IMR-90 (cell line): ENCODE results near the gene KCTD11. TPM values are rescaled to one million over a fixed set of nuclear protein-coding genes. Genes with fewer than 3 reads are reported as not detected.

Experiments
- ATAC-seq: fragments of 200-7000 bp; cut with Tn5 transposase; 2 replicates; pipeline ENCODE4 v1.9.1; 2020; ENCODE audit warnings: low read depth, mild to moderate bottlenecking, moderate library complexity
- BruUV-seq: library from RNA; stranded (reverse); fragments of 400-500 nt; replicated peaks from 2 replicates; lab custom pipeline; 2021; lab: Mats Ljungman, UMichigan
- CTCF ChIA-PET: fragments of 300-600 bp; formaldehyde crosslinking; extraction: SDS; loops from one replicate; lab custom pipeline; 2021; ENCODE audit warnings: antibody characterized with exemption; lab: Yijun Ruan, JAX
- POLR2A ChIA-PET: fragments of 300-600 bp; sonication (Branson Sonifier 250); formaldehyde crosslinking; loops from one replicate; lab custom pipeline; 2022; ENCODE audit warnings: antibody characterized with exemption; ENCODE audit not compliant: unreplicated experiment; lab: Charles Lee
- DNase-seq: peaks from one replicate; pipeline ENCODE4 v3.0.0; 2013
- H2AFZ ChIP-seq: replicated peaks from 2 replicates; pipeline ENCODE3; 2013; ENCODE audit warnings: low read length, mild to moderate bottlenecking; ENCODE audit not compliant: poor library complexity
- H2AK5ac ChIP-seq: 2 replicates; pipeline ENCODE4 v1.6.1; 2013; ENCODE audit warnings: low read depth, low read length, inconsistent platforms
- H2AK9ac ChIP-seq: replicated peaks from 2 replicates; pipeline ENCODE3; 2013; ENCODE audit warnings: mild to moderate bottlenecking, low read depth, low read length, moderate library complexity; ENCODE audit not compliant: poor library complexity
- H2BK120ac ChIP-seq: 2 replicates; pipeline ENCODE4 v1.6.1; 2013; ENCODE audit warnings: low read depth, low read length, inconsistent platforms
- H2BK15ac ChIP-seq: 3 replicates; pipeline ENCODE4 v1.6.1; 2013; ENCODE audit warnings: low read depth, low read length, inconsistent platforms
- H2BK20ac ChIP-seq: 2 replicates; pipeline ENCODE4 v1.6.1; 2013; ENCODE audit warnings: low read depth, mild to moderate bottlenecking, inconsistent platforms, low read length, moderate library complexity
- H2BK5ac ChIP-seq: 2 replicates; pipeline ENCODE4 v1.6.1; 2013; ENCODE audit warnings: mild to moderate bottlenecking, low read depth, low read length, inconsistent platforms; ENCODE audit not compliant: poor library complexity, severe bottlenecking
- H3K14ac ChIP-seq: replicated peaks from 2 replicates; pipeline ENCODE4 v1.6.1; 2013; ENCODE audit warnings: low read depth, low read length, inconsistent platforms
- H3K18ac ChIP-seq: 2 replicates; pipeline ENCODE4 v1.6.1; 2013; ENCODE audit warnings: low read depth, low read length, control low read depth
- H3K23ac ChIP-seq: 2 replicates; pipeline ENCODE4 v1.6.1; 2013; ENCODE audit warnings: low read depth, low read length, inconsistent platforms
- H3K27ac ChIP-seq: 2 replicates; pipeline ENCODE4 v1.5.1; 2013; ENCODE audit warnings: mild to moderate bottlenecking, control low read depth, low read length; ENCODE audit not compliant: insufficient read depth
- H3K27me3 ChIP-seq: 2 replicates; pipeline ENCODE4 v1.6.1; 2013; ENCODE audit warnings: low read length; ENCODE audit not compliant: control insufficient read depth, insufficient read depth
- H3K36me3 ChIP-seq: 2 replicates; pipeline ENCODE4 v1.6.1; 2013; ENCODE audit warnings: low read length, mixed read lengths; ENCODE audit not compliant: control insufficient read depth, insufficient read depth
- H3K4ac ChIP-seq: 2 replicates; pipeline ENCODE4 v1.6.1; 2013; ENCODE audit warnings: low read depth, low read length, inconsistent platforms
- H3K4me1 ChIP-seq: 2 replicates; pipeline ENCODE4 v1.6.1; 2013; ENCODE audit warnings: low read length, mixed read lengths; ENCODE audit not compliant: control insufficient read depth, insufficient read depth
- H3K4me2 ChIP-seq: 2 replicates; pipeline ENCODE4 v1.6.1; 2013; ENCODE audit warnings: low read depth, mild to moderate bottlenecking, control low read depth, low read length, moderate library complexity
- H3K4me3 ChIP-seq: 2 replicates; pipeline ENCODE4 v1.5.1; 2013; ENCODE audit warnings: low read depth, mild to moderate bottlenecking, control low read depth, low read length, moderate library complexity; ENCODE audit not compliant: insufficient read depth
- H3K56ac ChIP-seq: 2 replicates; pipeline ENCODE4 v1.6.1; 2013; ENCODE audit warnings: low read length, inconsistent platforms; ENCODE audit not compliant: insufficient read depth; ENCODE audit errors: extremely low read depth
- H3K79me1 ChIP-seq, 2 experiments: 2 replicates each; pipeline ENCODE4 v1.6.1; 2013; ENCODE audit warnings: low read length in 2 of 2, inconsistent platforms in 1 of 2, low read depth in 1 of 2
- H3K9ac ChIP-seq: 2 replicates; pipeline ENCODE4 v1.6.1; 2013; ENCODE audit warnings: low read depth, low read length, control low read depth
- H3K9me1 ChIP-seq: 2 replicates; pipeline ENCODE4 v1.6.1; 2013; ENCODE audit warnings: low read length, inconsistent platforms; ENCODE audit not compliant: insufficient read depth
- H3K9me3 ChIP-seq: 2 replicates; pipeline ENCODE4 v1.6.1; 2013; ENCODE audit warnings: low read length; ENCODE audit not compliant: control insufficient read depth, insufficient read depth
- H4K20me1 ChIP-seq: 2 replicates; pipeline ENCODE4 v1.6.1; 2013; ENCODE audit warnings: low read length, inconsistent platforms; ENCODE audit not compliant: insufficient read depth
- H4K5ac ChIP-seq: 2 replicates; pipeline ENCODE4 v1.6.1; 2013; ENCODE audit warnings: mild to moderate bottlenecking, low read depth, low read length, control low read depth
- H4K8ac ChIP-seq, 2 experiments: 2 replicates each; pipeline ENCODE4 v1.6.1; 2013; ENCODE audit warnings: low read depth in 2 of 2, low read length in 2 of 2, control low read depth in 1 of 2, inconsistent platforms in 1 of 2
- H4K91ac ChIP-seq: 2 replicates; pipeline ENCODE4 v1.6.1; 2013; ENCODE audit warnings: low read depth, low read length, inconsistent platforms; ENCODE audit not compliant: insufficient read depth
- BHLHE40 ChIP-seq: fragments of 150-350 bp; IDR thresholded peaks from 2 replicates; pipeline ENCODE4 v1.6.1; 2016; ENCODE audit warnings: mild to moderate bottlenecking, low read depth, low read length
- FOS ChIP-seq: fragments of 150-350 bp; IDR thresholded peaks from 2 replicates; pipeline ENCODE4 v1.6.1; 2016; ENCODE audit warnings: low read depth, low read length
- RFX5 ChIP-seq: IDR thresholded peaks from 2 replicates; pipeline ENCODE4 v1.8.0; 2012; ENCODE audit warnings: low read depth, mild to moderate bottlenecking, low read length, moderate library complexity
- WGBS, 2 experiments: methylation state at CpG; one replicate each; pipeline versions ENCODE4 v1.1.5 to v1.1.7; 2013; ENCODE audit warnings: missing lambda C conversion rate in 2 of 2; ENCODE audit not compliant: insufficient read length in 1 of 2; ENCODE audit errors: extremely low coverage in 2 of 2; 5-methylcytosine and 5-hydroxymethylcytosine counted together
- dilution Hi-C: fragments of 300-500 bp; cut with HindIII; formaldehyde crosslinking; loops from one replicate; pipeline ENCODE4 v1.14.3; 2018; ENCODE audit warnings: low sequenced_read_pairs; ENCODE audit not compliant: unreplicated experiment
- in situ Hi-C: fragments of 300-500 bp; cut with MboI; formaldehyde crosslinking; loops from 3 replicates; pipeline ENCODE4 v1.14.3; 2019; ENCODE audit warnings: low sequenced_read_pairs, inconsistent platforms, mixed read lengths
- intact Hi-C: fragments of 100-400 bp; cut with micrococcal nuclease; formaldehyde crosslinking; loops from 2 replicates; pipeline ENCODE4 v1.10.0; 2022
- polyA plus RNA-seq, 3 experiments: library from polyadenylated mRNA; depleted of rRNA; stranded (reverse); fragments of >200 nt; gene quantifications; 2 replicates each; pipeline ENCODE4 v1.2.3, GENCODE V29; 2012; ENCODE audit warnings: low replicate concordance in 1 of 3
- total RNA-seq: library from RNA; depleted of rRNA; stranded (reverse); fragments of >200 nt; gene quantifications from 2 replicates; pipeline ENCODE4 v1.2.3, GENCODE V29; 2012

Gene KCTD11
- total and polyA plus RNA-seq, 2 of the 4 experiments (the other 2 are of a cell fraction) = 10.8 to 16.4 TPM

DNA sequence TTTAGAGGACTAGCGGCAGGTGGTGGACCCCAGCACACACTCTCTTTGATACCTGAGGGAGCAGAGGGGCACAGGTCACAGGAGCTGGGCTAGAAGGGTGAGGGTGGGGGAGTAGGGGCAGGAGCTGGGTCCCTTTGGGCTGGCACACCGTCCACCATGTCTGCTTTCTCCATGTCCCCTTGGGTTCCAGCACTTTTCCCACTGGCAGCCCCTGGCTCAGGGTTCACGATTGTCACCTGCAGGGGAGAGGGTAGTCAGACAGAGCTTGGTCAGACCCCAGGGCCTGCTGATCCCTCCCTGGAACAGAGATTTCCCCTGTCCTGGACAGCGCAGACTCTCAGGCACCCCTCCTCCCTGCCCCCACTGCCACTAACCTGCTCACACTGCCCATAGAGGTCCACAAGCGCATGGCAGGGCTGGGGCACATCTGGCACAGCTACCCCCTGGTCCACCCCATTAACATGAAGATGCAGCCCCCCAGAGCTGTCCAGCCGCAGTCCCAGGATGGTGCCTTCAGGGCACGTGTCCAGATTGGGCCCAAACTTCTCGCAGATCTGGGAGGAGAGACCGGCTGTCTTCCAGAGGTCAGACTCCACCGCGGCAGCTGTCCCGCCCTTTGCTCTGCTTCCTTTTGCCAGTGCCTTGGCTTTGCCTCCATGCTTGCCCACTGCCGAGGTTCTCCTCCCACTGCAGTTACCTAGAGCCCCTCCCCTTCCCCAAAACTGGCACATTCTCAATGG lies 33.7 kb upstream of the KCTD11 start:
- Histone ChIP-seq H3K4me2 (no peak overlapping the region), H2AK5ac (no peak overlapping the region), H3K9me3 (no peaks in the 10 kb centered on the region), H2BK5ac (no peak overlapping the region), H4K5ac (no peak overlapping the region), H3K23ac (no peak overlapping the region), H2BK15ac (no peak overlapping the region), H3K36me3 (peaks cover 67% of the 10 kb centered on the region), H3K18ac (no peak overlapping the region), H2AFZ (no peak overlapping the region), H4K8ac (no peak overlapping the region), H2BK20ac (no peak overlapping the region), H3K27ac (no peak overlapping the region), H3K14ac (no peak overlapping the region), H3K4me1 (peaks cover 7% of the 10 kb centered on the region), H3K27me3 (no peaks in the 10 kb centered on the region), H3K4ac (no peak overlapping the region), H4K20me1 (peaks cover 16% of the 10 kb centered on the region), H3K56ac (no peak overlapping the region), H2BK120ac (no peak overlapping the region), H3K9me1 (0 out of 2 replicates have a peak, but pooled peaks cover 4% of the 10 kb centered on the region), H3K9ac (no peak overlapping the region), H3K4me3 (no peak overlapping the region), H3K79me1 (peaks cover 9 to 21% of the 10 kb centered on the region in 2 experiments; a peak in 3 of 4 replicates), H2AK9ac (no peak overlapping the region), H4K91ac (no peak overlapping the region)
- no peak for ATAC-seq
- no peak for DNase-seq
- 95% methylated on average over 9 of the region's 13 CpGs; no CpG with 5 or more reads in 1 of the 2 experiments for WGBS, 2 experiments
- intact Hi-C loops (no loop called here), dilution Hi-C loops (no loop called here), in situ Hi-C loops (no loop called here)
- ChIA-PET CTCF (no interaction called here), POLR2A (no interaction called here)
- no peak for TF ChIP-seq RFX5
- TF ChIP-seq BHLHE40 = no peak
- TF ChIP-seq FOS = no peak
- BruUV-seq = no TSS peak
